WTC11 (cell line): ENCODE measurements around the gene LCE2B. TPM values are rescaled to one million over a fixed set of nuclear protein-coding genes. Genes with fewer than 3 reads are reported as not detected.

Experiments used
- ATAC-seq: fragments of 200-7000 bp; cut with Tn5 transposase; 2 replicates; pipeline ENCODE4 v1.10.0; 2021; ENCODE audit warnings: mild to moderate bottlenecking, moderate library complexity
- CTCF ChIA-PET: fragments of 300-600 bp; sonication (Branson Sonifier 250); formaldehyde crosslinking; loops from one replicate; lab custom pipeline; 2021; ENCODE audit warnings: antibody characterized with exemption; lab: Charles Lee
- POLR2A ChIA-PET: fragments of 350-600 bp; sonication (Branson Sonifier 250); formaldehyde crosslinking; loops from one replicate; lab custom pipeline; 2021; ENCODE audit warnings: antibody characterized with exemption; lab: Charles Lee
- DNase-seq: peaks from one replicate; pipeline ENCODE4 v3.0.0; 2021; ENCODE audit warnings: low spot score
- H3K27ac Mint-ChIP-seq: 2 replicates; pipeline ENCODE4 v1.8.0; 2021; ENCODE audit warnings: mixed read lengths
- H3K27me3 Mint-ChIP-seq: 2 replicates; pipeline ENCODE4 v1.8.0; 2021; ENCODE audit warnings: low read depth, mild to moderate bottlenecking, moderate library complexity, mixed read lengths
- H3K36me3 Mint-ChIP-seq: 2 replicates; pipeline ENCODE4 v1.8.0; 2021; ENCODE audit warnings: mixed read lengths
- H3K4me1 Mint-ChIP-seq: 2 replicates; pipeline ENCODE4 v1.8.0; 2022; ENCODE audit warnings: mixed read lengths
- H3K4me3 Mint-ChIP-seq: 2 replicates; pipeline ENCODE4 v1.8.0; 2021; ENCODE audit warnings: mild to moderate bottlenecking, moderate library complexity, mixed read lengths
- H3K9me3 Mint-ChIP-seq: 2 replicates; pipeline ENCODE4 v1.8.0; 2021; ENCODE audit warnings: mixed read lengths
- AFF4 ChIP-seq: sonication (generic); formaldehyde crosslinking; IDR thresholded peaks from 2 replicates; pipeline ENCODE4 v1.8.1; 2023; ENCODE audit warnings: mild to moderate bottlenecking, missing genetic modification reagents, borderline replicate concordance
- CTCF ChIP-seq: fragments of 200-600 bp; IDR thresholded peaks from 2 replicates; pipeline ENCODE4 v1.8.0; 2022; ENCODE audit warnings: antibody characterized with exemption
- E2F5 ChIP-seq: sonication (generic); formaldehyde crosslinking; IDR thresholded peaks from 2 replicates; pipeline ENCODE4 v1.8.1; 2022; ENCODE audit warnings: mild to moderate bottlenecking, moderate library complexity, missing genetic modification reagents
- FOXP4 ChIP-seq: sonication (generic); formaldehyde crosslinking; IDR thresholded peaks from 2 replicates; pipeline ENCODE4 v1.8.0; 2022; ENCODE audit warnings: mild to moderate bottlenecking, missing genetic modification reagents
- GRHL2 ChIP-seq: fragments of 250-450 bp; sonication (Bioruptor Pico); IDR thresholded peaks from 2 replicates; pipeline ENCODE4 v1.8.0; 2022; ENCODE audit warnings: mild to moderate bottlenecking, moderate library complexity; ENCODE audit not compliant: insufficient replicate concordance, severe bottlenecking
- IRF1 ChIP-seq: sonication (generic); formaldehyde crosslinking; IDR thresholded peaks from 2 replicates; pipeline ENCODE4 v1.8.0; 2023; ENCODE audit warnings: missing genetic modification reagents
- MAX ChIP-seq: sonication (generic); formaldehyde crosslinking; IDR thresholded peaks from 2 replicates; pipeline ENCODE4 v1.8.0; 2022; ENCODE audit warnings: mild to moderate bottlenecking, missing genetic modification reagents
- MYBL2 ChIP-seq: sonication (generic); formaldehyde crosslinking; IDR thresholded peaks from 2 replicates; pipeline ENCODE4 v1.8.1; 2023; ENCODE audit warnings: mild to moderate bottlenecking, moderate library complexity, missing genetic modification reagents
- NR3C1 ChIP-seq: sonication (generic); formaldehyde crosslinking; conservative IDR thresholded peaks from 2 replicates; pipeline ENCODE4 v1.8.1; 2023; ENCODE audit warnings: low read depth, mild to moderate bottlenecking, missing genetic modification reagents
- SMAD3 ChIP-seq: sonication (generic); formaldehyde crosslinking; IDR thresholded peaks from 2 replicates; pipeline ENCODE4 v1.8.0; 2022; ENCODE audit warnings: missing genetic modification reagents, mild to moderate bottlenecking, borderline replicate concordance
- SMAD4 ChIP-seq: sonication (generic); formaldehyde crosslinking; IDR thresholded peaks from 2 replicates; pipeline ENCODE4 v1.8.0; 2022; ENCODE audit warnings: mild to moderate bottlenecking, missing genetic modification reagents
- ZBTB43 ChIP-seq: sonication (generic); formaldehyde crosslinking; IDR thresholded peaks from 2 replicates; pipeline ENCODE4 v1.8.1; 2023; ENCODE audit warnings: mild to moderate bottlenecking, missing genetic modification reagents
- ZMAT4 ChIP-seq: fragments of 250-450 bp; sonication (Bioruptor Pico); IDR thresholded peaks from 2 replicates; pipeline ENCODE4 v1.9.0; 2021; ENCODE audit warnings: mild to moderate bottlenecking
- ZNF121 ChIP-seq: sonication (generic); formaldehyde crosslinking; IDR thresholded peaks from 2 replicates; pipeline ENCODE4 v1.8.0; 2023; ENCODE audit warnings: missing genetic modification reagents
- ZNF138 ChIP-seq: sonication (generic); formaldehyde crosslinking; conservative IDR thresholded peaks from 2 replicates; pipeline ENCODE4 v1.8.1; 2022; ENCODE audit warnings: mild to moderate bottlenecking, moderate library complexity, missing genetic modification reagents
- ZNF263 ChIP-seq: sonication (generic); formaldehyde crosslinking; IDR thresholded peaks from 2 replicates; pipeline ENCODE4 v1.8.1; 2022; ENCODE audit warnings: low read depth, mild to moderate bottlenecking, moderate library complexity, missing genetic modification reagents
- ZNF425 ChIP-seq: fragments of 250-450 bp; sonication (Bioruptor Pico); conservative IDR thresholded peaks from 2 replicates; pipeline ENCODE4 v1.9.0; 2021; ENCODE audit warnings: mild to moderate bottlenecking
- ZNF512 ChIP-seq: sonication (generic); formaldehyde crosslinking; IDR thresholded peaks from 2 replicates; pipeline ENCODE4 v1.8.1; 2022; ENCODE audit warnings: missing genetic modification reagents, borderline replicate concordance
- total RNA-seq: library from RNA; stranded (reverse); gene quantifications from 3 replicates; pipeline ENCODE4 v1.2.3, GENCODE V29; 2021

The LCE2B gene
- total RNA-seq, 1 experiment from 2014 or later = not detected

GRCh38 chr1:152679459-152679858, 6.5 kb upstream of the LCE2B start:
- no peak for DNase-seq
- CTCF ChIA-PET = no interaction called here
- H3K9me3 Mint-ChIP-seq = peaks cover 92% of the 10 kb centered on the region
- no peak for TF ChIP-seq ZNF121 (CRISPR knock-in tag)
- no peak for TF ChIP-seq MAX (CRISPR knock-in tag)
- TF ChIP-seq SMAD3 (CRISPR knock-in tag) = no peak
- TF ChIP-seq FOXP4 (CRISPR knock-in tag) = no peak
- no peak for TF ChIP-seq CTCF
- TF ChIP-seq GRHL2 (CRISPR knock-in tag) = no peak
- TF ChIP-seq SMAD4 (CRISPR knock-in tag) = no peak
- TF ChIP-seq ZNF425 (CRISPR knock-in tag) = no peak
- no peak for TF ChIP-seq E2F5 (CRISPR knock-in tag)
- no peak for TF ChIP-seq MYBL2 (CRISPR knock-in tag)
- TF ChIP-seq IRF1 (CRISPR knock-in tag) = no peak
- no peak for TF ChIP-seq ZNF512 (CRISPR knock-in tag)
- no peak overlapping the region for H3K4me3 Mint-ChIP-seq
- no peaks in the 10 kb centered on the region for H3K4me1 Mint-ChIP-seq
- peaks cover 79% of the 10 kb centered on the region for H3K36me3 Mint-ChIP-seq
- POLR2A ChIA-PET = no interaction called here
- ATAC-seq = no peak
- H3K27ac Mint-ChIP-seq = no peak overlapping the region
- H3K27me3 Mint-ChIP-seq = peaks cover 2% of the 10 kb centered on the region

- Mint-ChIP-seq H3K4me1 (no peaks in the 10 kb centered on the region), H3K4me3 (no peak overlapping the region), H3K27ac (no peak overlapping the region), H3K27me3 (no peaks in the 10 kb centered on the region; the same call in 1 of the 2 replicates), H3K36me3 (peaks cover 76% of the 10 kb centered on the region), H3K9me3 (peaks cover 92% of the 10 kb centered on the region)
- ATAC-seq = no peak
- POLR2A ChIA-PET = no interaction called here
- DNase-seq = no peak
- CTCF ChIA-PET = no interaction called here
- TF ChIP-seq AFF4 (CRISPR knock-in tag) (no peak), ZMAT4 (CRISPR knock-in tag) (no peak), IRF1 (CRISPR knock-in tag) (no peak), ZNF138 (CRISPR knock-in tag) (no peak), ZBTB43 (no peak), ZNF263 (CRISPR knock-in tag) (no peak), NR3C1 (no peak)
Observed at GRCh38 chr1:152681616-152682015, 4.3 kb upstream of the LCE2B start.
